Panc1 (cell line): ENCODE data around the gene FRYL.

Experiments used
- POLR2AphosphoS5 ChIP-seq: IDR thresholded peaks from 2 replicates; pipeline ENCODE4 v1.6.1; 2012; ENCODE audit warnings: mild to moderate bottlenecking, low read depth, low read length, moderate library complexity
- TF ChIP-seq, protein P1 (sequence below): fragments of 450-650 bp; IDR thresholded peaks from 2 replicates; pipeline ENCODE4 v1.5.1; 2017; ENCODE audit warnings: mild to moderate bottlenecking

DNA sequence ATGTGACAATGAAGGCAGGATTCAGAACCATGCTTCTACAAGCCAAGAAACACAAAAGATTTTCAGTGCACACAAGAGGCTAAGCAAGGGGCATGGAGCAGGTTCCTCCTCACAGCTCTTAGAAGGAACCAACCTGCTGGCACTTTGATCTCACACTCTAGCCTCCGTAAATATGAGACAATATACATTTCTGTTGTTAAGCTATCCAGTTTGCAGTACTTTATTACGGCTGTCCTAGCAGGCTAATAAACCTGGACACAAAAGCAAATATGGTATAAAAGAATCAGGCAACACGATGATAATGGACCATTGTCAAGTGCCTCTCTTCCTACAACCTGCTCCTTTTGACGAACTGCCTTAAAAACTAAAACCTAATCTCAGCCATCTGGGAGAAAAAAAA, 175.6 kb downstream of the FRYL start:
- no peak for TF ChIP-seq POLR2AphosphoS5
- TF ChIP-seq, protein P1, sequence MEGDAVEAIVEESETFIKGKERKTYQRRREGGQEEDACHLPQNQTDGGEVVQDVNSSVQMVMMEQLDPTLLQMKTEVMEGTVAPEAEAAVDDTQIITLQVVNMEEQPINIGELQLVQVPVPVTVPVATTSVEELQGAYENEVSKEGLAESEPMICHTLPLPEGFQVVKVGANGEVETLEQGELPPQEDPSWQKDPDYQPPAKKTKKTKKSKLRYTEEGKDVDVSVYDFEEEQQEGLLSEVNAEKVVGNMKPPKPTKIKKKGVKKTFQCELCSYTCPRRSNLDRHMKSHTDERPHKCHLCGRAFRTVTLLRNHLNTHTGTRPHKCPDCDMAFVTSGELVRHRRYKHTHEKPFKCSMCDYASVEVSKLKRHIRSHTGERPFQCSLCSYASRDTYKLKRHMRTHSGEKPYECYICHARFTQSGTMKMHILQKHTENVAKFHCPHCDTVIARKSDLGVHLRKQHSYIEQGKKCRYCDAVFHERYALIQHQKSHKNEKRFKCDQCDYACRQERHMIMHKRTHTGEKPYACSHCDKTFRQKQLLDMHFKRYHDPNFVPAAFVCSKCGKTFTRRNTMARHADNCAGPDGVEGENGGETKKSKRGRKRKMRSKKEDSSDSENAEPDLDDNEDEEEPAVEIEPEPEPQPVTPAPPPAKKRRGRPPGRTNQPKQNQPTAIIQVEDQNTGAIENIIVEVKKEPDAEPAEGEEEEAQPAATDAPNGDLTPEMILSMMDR: no peak
